GM19099 (cell line): Measurements from ENCODE around the gene SPTLC2.
A peak's percentile ranks its signal among the peaks of the same experiment; 100 is the strongest.

Experiments used
- POLR2A ChIP-seq: IDR thresholded peaks from 3 replicates; pipeline ENCODE4 v1.6.1; 2011; ENCODE audit warnings: low read depth; ENCODE audit not compliant: insufficient read length; ENCODE audit errors: extremely low read depth

The SPTLC2 gene

GRCh38 chr14:77478029-77478428 is 138.4 kb downstream of the SPTLC2 start:
- no peak for TF ChIP-seq POLR2A

GRCh38 chr14:77475432-77476115 is 140.9 kb downstream of the SPTLC2 start:
- TF ChIP-seq POLR2A, result no peak

- TF ChIP-seq POLR2A, result no peak
Measured at GRCh38 chr14:77474479-77475177, 141.8 kb downstream of the SPTLC2 start.

GRCh38 chr14:77473921-77474320 is 142.5 kb downstream of the SPTLC2 start:
- no peak for TF ChIP-seq POLR2A

GRCh38 chr14:77470224-77470870 is 146.1 kb downstream of the SPTLC2 start:
- TF ChIP-seq POLR2A, result no peak

GRCh38 chr14:77469539-77469938 is 146.9 kb downstream of the SPTLC2 start:
- no peak for TF ChIP-seq POLR2A

GRCh38 chr14:77469067-77469505 is 147.4 kb downstream of the SPTLC2 start:
- TF ChIP-seq POLR2A, result no peak

- TF ChIP-seq POLR2A, result no peak
Measured at GRCh38 chr14:77467801-77468200, 148.6 kb downstream of the SPTLC2 start.

- TF ChIP-seq POLR2A, result no peak
Measured at GRCh38 chr14:77459072-77459723, 157.2 kb downstream of the SPTLC2 start.

GRCh38 chr14:77458249-77458950 is 158.0 kb downstream of the SPTLC2 start:
- TF ChIP-seq POLR2A, result no peak

GRCh38 chr14:77457522-77458248 is 158.8 kb downstream of the SPTLC2 start, which contains the start of the genes AHSA1 and VIPAS39:
AHSA1 (plus strand) TSS chr14:77458093; CDS start chr14:77458190, 97 bp downstream.
VIPAS39 (minus strand) TSS chr14:77457601; CDS start chr14:77454102, 3,499 bp downstream.
- TF ChIP-seq POLR2A, result peak; percentile 92

- no peak for TF ChIP-seq POLR2A
Measured at GRCh38 chr14:77457115-77457521, 159.3 kb downstream of the SPTLC2 start.
